Measurements from ENCODE around the gene ETV1.

DNA sequence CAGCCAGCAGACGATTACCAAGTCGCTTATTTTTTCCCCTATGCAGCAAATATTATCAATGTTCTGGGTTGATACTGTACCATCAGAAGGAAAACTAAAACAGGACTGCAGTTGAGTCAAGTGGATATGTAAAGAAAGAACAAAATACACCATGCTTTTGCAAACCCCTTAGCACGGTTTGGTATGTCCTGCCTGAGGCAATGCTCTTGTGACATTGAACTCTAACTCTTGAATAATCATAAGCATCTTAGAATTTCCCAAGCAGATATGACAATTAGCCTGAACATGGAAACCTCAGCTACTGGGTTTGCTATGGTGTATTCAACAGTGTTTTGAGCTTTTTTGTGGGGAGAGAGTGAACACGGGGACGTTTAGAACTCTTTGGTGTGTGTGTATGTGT is 107.4 kb downstream of the ETV1 start:
- TF ChIP-seq, protein P1, sequence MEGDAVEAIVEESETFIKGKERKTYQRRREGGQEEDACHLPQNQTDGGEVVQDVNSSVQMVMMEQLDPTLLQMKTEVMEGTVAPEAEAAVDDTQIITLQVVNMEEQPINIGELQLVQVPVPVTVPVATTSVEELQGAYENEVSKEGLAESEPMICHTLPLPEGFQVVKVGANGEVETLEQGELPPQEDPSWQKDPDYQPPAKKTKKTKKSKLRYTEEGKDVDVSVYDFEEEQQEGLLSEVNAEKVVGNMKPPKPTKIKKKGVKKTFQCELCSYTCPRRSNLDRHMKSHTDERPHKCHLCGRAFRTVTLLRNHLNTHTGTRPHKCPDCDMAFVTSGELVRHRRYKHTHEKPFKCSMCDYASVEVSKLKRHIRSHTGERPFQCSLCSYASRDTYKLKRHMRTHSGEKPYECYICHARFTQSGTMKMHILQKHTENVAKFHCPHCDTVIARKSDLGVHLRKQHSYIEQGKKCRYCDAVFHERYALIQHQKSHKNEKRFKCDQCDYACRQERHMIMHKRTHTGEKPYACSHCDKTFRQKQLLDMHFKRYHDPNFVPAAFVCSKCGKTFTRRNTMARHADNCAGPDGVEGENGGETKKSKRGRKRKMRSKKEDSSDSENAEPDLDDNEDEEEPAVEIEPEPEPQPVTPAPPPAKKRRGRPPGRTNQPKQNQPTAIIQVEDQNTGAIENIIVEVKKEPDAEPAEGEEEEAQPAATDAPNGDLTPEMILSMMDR (conservative IDR thresholded peaks at IDR 0.05; ENCODE audit: low read length): no peak
- no peak for TF ChIP-seq EZH2phosphoT487 (IDR thresholded peaks at IDR 0.05; ENCODE audit: borderline replicate concordance)
